Glutamatergic neuron (in vitro differentiated cells): ENCODE measurements around the gene ARHGEF19. TPM values are rescaled to one million over a fixed set of nuclear protein-coding genes. Genes with fewer than 3 reads are reported as not detected.

Experiments
- DNase-seq: peaks from one replicate; pipeline ENCODE4 v3.0.0; 2022
- H3K27ac Mint-ChIP-seq: one replicate; pipeline ENCODE4 v1.8.0; 2020; ENCODE audit warnings: mild to moderate bottlenecking, mixed read lengths, inconsistent platforms; ENCODE audit not compliant: unreplicated experiment
- H3K27me3 Mint-ChIP-seq: one replicate; pipeline ENCODE4 v1.8.0; 2020; ENCODE audit warnings: mild to moderate bottlenecking, moderate library complexity, mixed read lengths, inconsistent platforms; ENCODE audit not compliant: unreplicated experiment
- H3K36me3 Mint-ChIP-seq: one replicate; pipeline ENCODE4 v1.8.0; 2020; ENCODE audit warnings: mild to moderate bottlenecking, mixed read lengths, inconsistent platforms; ENCODE audit not compliant: unreplicated experiment
- H3K4me1 Mint-ChIP-seq: one replicate; pipeline ENCODE4 v1.8.0; 2020; ENCODE audit warnings: mild to moderate bottlenecking, low read depth, mixed read lengths, inconsistent platforms; ENCODE audit not compliant: unreplicated experiment
- H3K4me3 Mint-ChIP-seq: one replicate; pipeline ENCODE4 v1.8.0; 2020; ENCODE audit warnings: mild to moderate bottlenecking, mixed read lengths, inconsistent platforms; ENCODE audit not compliant: unreplicated experiment
- H3K9me3 Mint-ChIP-seq: one replicate; pipeline ENCODE4 v1.8.0; 2020; ENCODE audit warnings: mild to moderate bottlenecking, moderate library complexity, mixed read lengths, inconsistent platforms; ENCODE audit not compliant: unreplicated experiment
- CTCF ChIP-seq: fragments of 200-600 bp; sonication (generic); IDR thresholded peaks from one replicate; pipeline ENCODE4 v1.5.0; 2021; ENCODE audit not compliant: partially characterized antibody, unreplicated experiment
- total RNA-seq: library from RNA; stranded (reverse); fragmentation: NEBNext Ultra II Directional; extraction: Animal tissue kit (Norgen Biotek cat#: 25700); gene quantifications from one replicate; pipeline ENCODE4 v1.2.1, GENCODE V29; 2021; ENCODE audit not compliant: unreplicated experiment

ARHGEF19 gene
- total RNA-seq, 1 donor from 2014 or later = 3.4 TPM

DNA sequence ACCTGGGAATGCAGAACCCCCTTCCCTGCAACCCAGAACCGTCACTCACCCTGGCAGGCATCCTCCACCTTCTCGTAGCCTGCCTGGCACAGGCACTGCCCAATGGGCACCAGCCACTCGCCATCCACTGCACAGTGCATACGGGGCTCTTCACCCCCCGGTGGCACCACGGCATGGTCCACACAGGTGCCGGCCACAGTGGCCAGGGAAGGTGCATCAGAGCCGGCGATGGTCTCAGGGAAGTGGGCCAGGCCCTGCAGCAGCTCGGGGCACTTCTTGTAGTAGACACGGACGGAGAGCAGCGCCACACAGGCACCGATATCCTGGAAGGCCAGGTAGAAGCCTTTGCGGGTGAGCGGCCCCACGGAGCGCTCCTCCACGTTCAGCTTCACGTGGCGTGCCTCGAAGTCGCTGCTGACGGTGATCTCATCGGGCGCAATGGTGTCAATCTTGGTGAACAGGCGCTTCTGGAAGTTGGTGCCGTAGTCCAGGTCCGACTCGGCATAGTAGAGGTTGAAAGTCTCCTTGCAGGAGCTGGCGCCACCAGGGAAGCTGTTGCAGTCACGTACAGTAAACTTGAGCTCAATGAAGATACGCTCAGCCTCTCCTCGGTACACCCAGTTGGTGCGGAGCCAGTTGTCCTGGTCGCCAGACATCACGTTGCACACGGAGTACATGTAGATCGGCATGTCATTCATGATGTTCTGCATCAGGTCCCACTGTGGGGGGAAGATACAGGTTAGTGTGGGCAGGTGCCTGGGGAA lies 63.9 kb downstream of the ARHGEF19 start:
- TF ChIP-seq CTCF = no peak
- peaks cover 4% of the 10 kb centered on the region for H3K9me3 Mint-ChIP-seq
- H3K36me3 Mint-ChIP-seq = no peaks in the 10 kb centered on the region
- H3K27ac Mint-ChIP-seq = no peak overlapping the region
- peaks cover 5% of the 10 kb centered on the region for H3K4me1 Mint-ChIP-seq
- no peaks in the 10 kb centered on the region for H3K27me3 Mint-ChIP-seq
- no peak for DNase-seq
- no peak overlapping the region for H3K4me3 Mint-ChIP-seq

Other genes starting within 250 kb of the ARHGEF19 start
- 86.9 TPM for gene ZBTB17, start 236.6 kb downstream of the ARHGEF19 start, total RNA-seq
- not detected for gene SRARP, start 208.4 kb downstream of the ARHGEF19 start, total RNA-seq
- not detected for gene HSPB7, start 194.6 kb downstream of the ARHGEF19 start, total RNA-seq
- gene CLCNKA, start 190.6 kb downstream of the ARHGEF19 start, total RNA-seq = 0.34 TPM
- not detected for gene CLCNKB, start 168.9 kb downstream of the ARHGEF19 start, total RNA-seq
- gene FAM131C, start 139.0 kb downstream of the ARHGEF19 start, total RNA-seq = 1.1 TPM
- gene EPHA2, start 56.6 kb downstream of the ARHGEF19 start, total RNA-seq = 0.29 TPM
- 3.5 TPM for gene CPLANE2, start 24.5 kb upstream of the ARHGEF19 start, total RNA-seq
- gene FBXO42, start 139.8 kb upstream of the ARHGEF19 start, total RNA-seq = 27.7 TPM
- 64.5 TPM for gene SZRD1, start 154.6 kb upstream of the ARHGEF19 start, total RNA-seq
- gene SPATA21, start 224.8 kb upstream of the ARHGEF19 start, total RNA-seq = not detected
- 37.8 TPM for gene NECAP2, start 228.1 kb upstream of the ARHGEF19 start, total RNA-seq